ENCODE measurements around the gene KLF7. TPM values are rescaled to one million over a fixed set of nuclear protein-coding genes. Genes with fewer than 3 reads are reported as not detected.

Gene KLF7
- total RNA-seq, 1 donor = 31.1 TPM

- no peaks in the 10 kb centered on the region for H3K9me3 ChIP-seq (ENCODE audit: low read depth, low read length)
- peaks cover 100% of the 10 kb centered on the region for H3K79me2 ChIP-seq (ENCODE audit: insufficient read depth, low read length)
- TF ChIP-seq CTCF (IDR thresholded peaks at IDR 0.05; ENCODE audit: extremely low read depth, low read depth, low read length) = no peak
- H3K27me3 ChIP-seq (ENCODE audit: insufficient read depth, low read length) = no peaks in the 10 kb centered on the region
- H3K36me3 ChIP-seq (ENCODE audit: insufficient read depth, low read length) = peaks cover 10% of the 10 kb centered on the region
- no peak for DNase-seq (ENCODE audit: insufficient read length, low spot score, missing footprints)
- no peak overlapping the region for H2AFZ ChIP-seq (ENCODE audit: low read length)
- H3K4me1 ChIP-seq (ENCODE audit: insufficient read depth, low read length) = peaks cover 45% of the 10 kb centered on the region
- no peak overlapping the region for H3K4me3 ChIP-seq (ENCODE audit: insufficient read depth, low read length)
- no peak overlapping the region for H3K27ac ChIP-seq (ENCODE audit: low read depth, low read length)
- peaks cover 86% of the 10 kb centered on the region for H4K20me1 ChIP-seq (ENCODE audit: insufficient read depth, low read length)
- no peak overlapping the region for H3K4me2 ChIP-seq (ENCODE audit: insufficient read depth, low read length)
Measured at GRCh38 chr2:207154556-207155510, 10.9 kb downstream of the KLF7 start.

- no peak overlapping the region for H3K4me3 ChIP-seq (ENCODE audit: insufficient read depth, low read length)
- H4K20me1 ChIP-seq (ENCODE audit: insufficient read depth, low read length) = peaks cover 84% of the 10 kb centered on the region
- no peaks in the 10 kb centered on the region for H3K9me3 ChIP-seq (ENCODE audit: low read depth, low read length)
- no peak for DNase-seq (ENCODE audit: insufficient read length, low spot score, missing footprints)
- H3K4me2 ChIP-seq (ENCODE audit: insufficient read depth, low read length) = no peak overlapping the region
- H3K36me3 ChIP-seq (ENCODE audit: insufficient read depth, low read length) = peaks cover 14% of the 10 kb centered on the region
- no peak overlapping the region for H2AFZ ChIP-seq (ENCODE audit: low read length)
- TF ChIP-seq CTCF (IDR thresholded peaks at IDR 0.05; ENCODE audit: extremely low read depth, low read depth, low read length) = no peak
- peak overlapping the region; percentile 26 for H3K27ac ChIP-seq (ENCODE audit: low read depth, low read length)
- H3K79me2 ChIP-seq (ENCODE audit: insufficient read depth, low read length) = peaks cover 100% of the 10 kb centered on the region
- H3K4me1 ChIP-seq (ENCODE audit: insufficient read depth, low read length) = peaks cover 54% of the 10 kb centered on the region
- no peaks in the 10 kb centered on the region for H3K27me3 ChIP-seq (ENCODE audit: insufficient read depth, low read length)
Measured at GRCh38 chr2:207153266-207153975, 12.3 kb downstream of the KLF7 start.

- H4K20me1 ChIP-seq (ENCODE audit: insufficient read depth, low read length) = peaks cover 82% of the 10 kb centered on the region
Measured at GRCh38 chr2:207151048-207151447, 14.7 kb downstream of the KLF7 start.

More at GRCh38 chr2:207151048-207151447, 14.7 kb downstream of the KLF7 start:
- TF ChIP-seq CTCF (IDR thresholded peaks at IDR 0.05; ENCODE audit: extremely low read depth, low read depth, low read length) = no peak
- H3K27me3 ChIP-seq (ENCODE audit: insufficient read depth, low read length) = no peaks in the 10 kb centered on the region
- H3K4me2 ChIP-seq (ENCODE audit: insufficient read depth, low read length) = no peak overlapping the region
- H3K4me3 ChIP-seq (ENCODE audit: insufficient read depth, low read length) = no peak overlapping the region
- no peak overlapping the region for H3K27ac ChIP-seq (ENCODE audit: low read depth, low read length)
- peaks cover 100% of the 10 kb centered on the region for H3K79me2 ChIP-seq (ENCODE audit: insufficient read depth, low read length)
- H3K36me3 ChIP-seq (ENCODE audit: insufficient read depth, low read length) = peaks cover 16% of the 10 kb centered on the region
- no peaks in the 10 kb centered on the region for H3K9me3 ChIP-seq (ENCODE audit: low read depth, low read length)
- no peak overlapping the region for H2AFZ ChIP-seq (ENCODE audit: low read length)
- peaks cover 45% of the 10 kb centered on the region for H3K4me1 ChIP-seq (ENCODE audit: insufficient read depth, low read length)
- no peak for DNase-seq (ENCODE audit: insufficient read length, low spot score, missing footprints)

Measured in osteoblast (primary cell).